Panc1 (cell line): ENCODE results near the gene TMEM62. TPM values are rescaled to one million over a fixed set of nuclear protein-coding genes. Genes with fewer than 3 reads are reported as not detected.

ENCODE experiments used
- ATAC-seq: fragments of 200-7000 bp; cut with Tn5 transposase; 2 replicates; pipeline ENCODE4 v1.9.1; 2020; ENCODE audit warnings: mild to moderate bottlenecking, moderate library complexity
- BruUV-seq: library from RNA; stranded (reverse); fragments of 400-500 nt; replicated peaks from 2 replicates; lab custom pipeline; 2021; lab: Mats Ljungman, UMichigan
- CTCF ChIA-PET: fragments of 300-600 bp; sonication (Branson Sonifier 250); formaldehyde crosslinking; loops from one replicate; lab custom pipeline; 2022; ENCODE audit warnings: antibody characterized with exemption; lab: Charles Lee
- POLR2A ChIA-PET: fragments of 300-600 bp; sonication (Branson Sonifier 250); formaldehyde crosslinking; loops from one replicate; lab custom pipeline; 2022; ENCODE audit warnings: antibody characterized with exemption; lab: Charles Lee
- DNase-seq: peaks from one replicate; pipeline ENCODE4 v3.0.0-alpha.2; 2010; ENCODE audit warnings: low read depth, low spot score
- H3K27ac ChIP-seq: 2 replicates; pipeline ENCODE4 v1.5.1; 2011; ENCODE audit warnings: mild to moderate bottlenecking, low read length, inconsistent platforms
- H3K27me3 ChIP-seq: fragments of 200-500 bp; sonication (Bioruptor generic); 2 replicates; pipeline ENCODE4 v1.6.0; 2014; ENCODE audit warnings: low read length, inconsistent platforms; ENCODE audit not compliant: control insufficient read depth, insufficient read depth
- H3K36me3 ChIP-seq: fragments of 200-500 bp; sonication (Bioruptor generic); 2 replicates; pipeline ENCODE4 v1.5.1; 2014; ENCODE audit warnings: inconsistent platforms, mild to moderate bottlenecking, low read length, moderate library complexity; ENCODE audit not compliant: control insufficient read depth, insufficient read depth
- H3K4me1 ChIP-seq: 2 replicates; pipeline ENCODE4 v1.5.1; 2011; ENCODE audit warnings: inconsistent platforms, mild to moderate bottlenecking, low read length, moderate library complexity; ENCODE audit not compliant: control insufficient read depth, insufficient read depth
- H3K4me3 ChIP-seq, 2 experiments: 2 replicates each; pipeline ENCODE4 v1.5.1; 2011 to 2012; ENCODE audit warnings: low read depth in 2 of 2, low read length in 2 of 2, mild to moderate bottlenecking in 2 of 2, inconsistent platforms in 1 of 2, moderate library complexity in 1 of 2
- H3K9me3 ChIP-seq: fragments of 200-500 bp; sonication (Bioruptor generic); 2 replicates; pipeline ENCODE4 v1.5.1; 2014; ENCODE audit warnings: low read depth, mild to moderate bottlenecking, inconsistent platforms, low read length, moderate library complexity; ENCODE audit not compliant: control insufficient read depth, insufficient read depth
- CTCF ChIP-seq: fragments of 450-650 bp; IDR thresholded peaks from 2 replicates; pipeline ENCODE4 v1.5.1; 2017; ENCODE audit warnings: mild to moderate bottlenecking
- POLR2AphosphoS5 ChIP-seq: IDR thresholded peaks from 2 replicates; pipeline ENCODE4 v1.6.1; 2012; ENCODE audit warnings: mild to moderate bottlenecking, low read depth, low read length, moderate library complexity
- SIN3A ChIP-seq: IDR thresholded peaks from 2 replicates; pipeline ENCODE4 v1.6.1; 2012; ENCODE audit warnings: low read depth, mild to moderate bottlenecking, low read length, moderate library complexity, borderline replicate concordance; ENCODE audit not compliant: insufficient read depth
- TCF7L2 ChIP-seq: IDR thresholded peaks from 2 replicates; pipeline ENCODE4 v1.6.1; 2011; ENCODE audit warnings: mild to moderate bottlenecking, low read depth, low read length, inconsistent platforms
- in situ Hi-C: cut with HindIII; loops from 2 replicates; pipeline ENCODE4 v1.10.0; 2016; ENCODE audit warnings: low sequenced_read_pairs, low pct_unique_long_range_greater_than_20kb
- intact Hi-C: fragments of 100-400 bp; cut with micrococcal nuclease; formaldehyde crosslinking; loops from one replicate; pipeline ENCODE4 v1.10.0; 2022; ENCODE audit not compliant: unreplicated experiment
- total RNA-seq: library from RNA; stranded (reverse); gene quantifications from one replicate; pipeline ENCODE4 v1.2.1, GENCODE V29; 2021; ENCODE audit not compliant: unreplicated experiment
- TF ChIP-seq, protein P1 (sequence below), 2 experiments: IDR thresholded peaks; 2 replicates each; pipeline ENCODE4 v1.6.1; 2011 to 2012; ENCODE audit warnings: low read depth in 2 of 2, control low read depth in 1 of 2, low read length in 1 of 2, mild to moderate bottlenecking in 1 of 2, moderate library complexity in 1 of 2; ENCODE audit not compliant: insufficient read depth in 1 of 2

The TMEM62 gene
- total RNA-seq, 1 experiment from 2014 or later: 20.4 TPM

DNA sequence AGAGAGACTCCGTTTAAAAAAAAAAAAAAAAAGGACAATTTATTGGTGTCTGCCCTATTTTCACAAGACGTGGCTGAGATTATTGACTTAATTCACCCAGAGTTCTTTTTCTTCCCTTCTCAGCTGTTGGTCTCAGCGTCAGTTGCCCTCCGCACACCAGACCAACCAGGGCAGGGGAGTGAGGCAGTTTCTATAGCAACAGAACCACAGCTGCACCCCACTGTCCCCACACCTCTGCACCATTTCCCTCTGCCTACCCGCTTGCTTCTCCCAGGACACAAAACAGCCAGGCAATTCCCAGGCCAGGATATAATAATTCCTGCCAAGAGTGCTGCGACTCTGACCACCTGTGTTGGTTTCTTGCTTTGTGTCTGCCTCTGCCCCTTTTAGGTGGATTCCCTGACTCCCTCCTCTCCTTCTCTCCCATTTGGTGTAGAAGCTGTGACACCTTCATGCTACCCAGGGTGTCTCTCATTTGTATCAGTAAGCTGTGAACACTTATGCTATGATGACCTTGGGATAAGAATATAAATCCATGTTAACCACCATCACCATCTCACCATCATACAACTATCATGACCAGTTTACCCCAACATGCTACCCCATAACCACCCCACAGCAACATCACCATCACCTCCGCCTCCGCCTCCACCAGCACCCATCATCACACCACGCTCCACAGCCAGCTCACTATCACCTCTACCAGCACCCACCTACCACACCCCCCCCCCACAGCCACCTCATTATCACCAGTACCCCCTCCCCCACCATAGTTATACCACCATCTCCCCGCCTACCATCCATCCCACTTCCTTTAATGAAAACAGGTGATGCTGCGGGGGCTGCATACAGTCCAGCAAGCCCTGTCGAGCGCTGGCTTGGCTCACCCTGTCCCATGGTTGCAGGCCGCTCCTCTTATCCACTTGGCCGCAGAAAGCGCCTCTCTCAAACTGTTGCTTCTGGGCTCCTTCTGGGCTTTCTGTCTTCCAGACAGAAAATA is 86.8 kb downstream of the TMEM62 start:
- no TSS peak for BruUV-seq
- Histone ChIP-seq H3K4me3 (no peak overlapping the region), H3K9me3 (no peaks in the 10 kb centered on the region), H3K36me3 (no peaks in the 10 kb centered on the region), H3K27me3 (peaks cover 3% of the 10 kb centered on the region; the same call in 1 of the 2 replicates), H3K27ac (no peak overlapping the region), H3K4me1 (no peaks in the 10 kb centered on the region)
- intact Hi-C loops: no loop called here
- ATAC-seq (no peak), DNase-seq (no peak)
- CTCF ChIA-PET: no interaction called here
- TF ChIP-seq TCF7L2 (no peak), SIN3A (no peak), CTCF (no peak), POLR2AphosphoS5 (no peak)
- TF ChIP-seq, protein P1, sequence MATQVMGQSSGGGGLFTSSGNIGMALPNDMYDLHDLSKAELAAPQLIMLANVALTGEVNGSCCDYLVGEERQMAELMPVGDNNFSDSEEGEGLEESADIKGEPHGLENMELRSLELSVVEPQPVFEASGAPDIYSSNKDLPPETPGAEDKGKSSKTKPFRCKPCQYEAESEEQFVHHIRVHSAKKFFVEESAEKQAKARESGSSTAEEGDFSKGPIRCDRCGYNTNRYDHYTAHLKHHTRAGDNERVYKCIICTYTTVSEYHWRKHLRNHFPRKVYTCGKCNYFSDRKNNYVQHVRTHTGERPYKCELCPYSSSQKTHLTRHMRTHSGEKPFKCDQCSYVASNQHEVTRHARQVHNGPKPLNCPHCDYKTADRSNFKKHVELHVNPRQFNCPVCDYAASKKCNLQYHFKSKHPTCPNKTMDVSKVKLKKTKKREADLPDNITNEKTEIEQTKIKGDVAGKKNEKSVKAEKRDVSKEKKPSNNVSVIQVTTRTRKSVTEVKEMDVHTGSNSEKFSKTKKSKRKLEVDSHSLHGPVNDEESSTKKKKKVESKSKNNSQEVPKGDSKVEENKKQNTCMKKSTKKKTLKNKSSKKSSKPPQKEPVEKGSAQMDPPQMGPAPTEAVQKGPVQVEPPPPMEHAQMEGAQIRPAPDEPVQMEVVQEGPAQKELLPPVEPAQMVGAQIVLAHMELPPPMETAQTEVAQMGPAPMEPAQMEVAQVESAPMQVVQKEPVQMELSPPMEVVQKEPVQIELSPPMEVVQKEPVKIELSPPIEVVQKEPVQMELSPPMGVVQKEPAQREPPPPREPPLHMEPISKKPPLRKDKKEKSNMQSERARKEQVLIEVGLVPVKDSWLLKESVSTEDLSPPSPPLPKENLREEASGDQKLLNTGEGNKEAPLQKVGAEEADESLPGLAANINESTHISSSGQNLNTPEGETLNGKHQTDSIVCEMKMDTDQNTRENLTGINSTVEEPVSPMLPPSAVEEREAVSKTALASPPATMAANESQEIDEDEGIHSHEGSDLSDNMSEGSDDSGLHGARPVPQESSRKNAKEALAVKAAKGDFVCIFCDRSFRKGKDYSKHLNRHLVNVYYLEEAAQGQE (IDR thresholded peaks at IDR 0.05; ENCODE audit: insufficient read depth in 1 of 2, low read depth in 2 of 2, low read length in 1 of 2): no peak
- in situ Hi-C loops: no loop called here
- POLR2A ChIA-PET: no interaction called here

GRCh38 chr15:43220991-43221403 is 87.6 kb downstream of the TMEM62 start, which contains the start of gene EPB42:
TSS of gene EPB42 (minus strand) at chr15:43221018. CDS start at chr15:43220825, 193 bp downstream.
- ChIA-PET POLR2A (interaction anchor here (0.7 kb wide), 1 partner anchor 48 kb away, joined by 11 read pairs; no protein-coding TSS in a partner anchor), CTCF (interaction anchor here (0.8 kb wide), 1 partner anchor 65 kb away, joined by 3 read pairs; no protein-coding TSS in a partner anchor)
- no peaks in the 10 kb centered on the region for H3K36me3 ChIP-seq
- ATAC-seq: no peak
- no TSS peak for BruUV-seq
- H3K4me1 ChIP-seq: no peaks in the 10 kb centered on the region
- no peak within 1 kb of the TSS for H3K27ac ChIP-seq
- no peak for DNase-seq
- intact Hi-C loops: no loop called here
- no peaks in the 10 kb centered on the region for H3K9me3 ChIP-seq
- TF ChIP-seq TCF7L2: no peak
- TF ChIP-seq, protein P1 (IDR thresholded peaks at IDR 0.05; ENCODE audit: insufficient read depth in 1 of 2, low read depth in 2 of 2, low read length in 1 of 2): no peak
- in situ Hi-C loops: no loop called here
- H3K4me3 ChIP-seq: no peak within 1 kb of the TSS
- H3K27me3 ChIP-seq: peaks cover 3% of the 10 kb centered on the region; the same call in 1 of the 2 replicates
